Hematopoietic multipotent progenitor cell treated with erythropoietin and hydrocortisone succinate and interleukin-3 and kit ligand, for 17 days (in vitro differentiated cells): ENCODE measurements around the gene KY.

Experiments used
- DNase-seq: peaks from one replicate; pipeline ENCODE4 v3.0.0-alpha.2; 2015; ENCODE audit warnings: low spot score

Gene KY

DNA sequence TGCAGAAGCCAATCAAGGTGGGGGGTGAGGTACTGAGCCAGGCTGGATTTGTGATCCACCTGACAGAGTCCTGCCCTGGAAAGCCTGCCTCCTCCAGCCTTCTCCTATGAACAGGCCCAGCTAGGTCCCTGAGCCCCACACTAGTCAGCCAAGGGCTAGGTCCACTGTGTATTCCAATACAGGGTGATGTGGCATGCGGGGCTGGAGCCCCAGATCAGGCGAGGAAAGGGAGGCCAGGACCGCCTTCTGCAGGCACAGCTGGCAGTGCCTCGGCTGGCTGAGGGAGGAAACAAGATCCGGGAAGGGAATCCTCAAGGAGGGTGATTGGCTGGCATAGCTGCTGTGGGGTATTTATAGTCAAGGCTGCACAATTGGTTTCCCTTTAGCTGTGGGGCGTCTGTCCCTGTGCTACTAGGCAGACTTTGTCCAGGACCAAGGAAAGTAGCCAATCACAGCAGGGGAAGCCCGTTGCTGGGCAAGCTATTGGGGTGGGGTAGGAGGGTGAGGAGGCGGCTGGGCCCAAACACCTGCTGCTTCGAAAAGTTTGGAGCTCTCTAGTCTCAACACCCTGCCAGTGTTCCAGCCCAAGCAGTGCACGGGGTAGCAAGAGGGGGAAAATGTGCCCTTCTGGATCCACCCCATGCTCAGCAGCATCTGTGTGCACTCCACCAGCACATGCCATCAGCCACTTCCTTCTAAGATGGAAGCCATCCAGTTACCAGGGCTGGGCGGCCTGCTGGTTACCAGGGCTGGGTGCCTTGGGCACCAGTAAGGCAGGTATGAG, 5.9 kb downstream of the KY start:
- no peak for DNase-seq

- DNase-seq = no peak
Observed at GRCh38 chr3:134643150-134643675, 7.6 kb downstream of the KY start.

GRCh38 chr3:134642445-134643149, 8.2 kb downstream of the KY start:
- no peak for DNase-seq

- no peak for DNase-seq
Observed at GRCh38 chr3:134641671-134642300, 9.0 kb downstream of the KY start.

GRCh38 chr3:134640872-134641470, 9.9 kb downstream of the KY start:
- DNase-seq = no peak

DNA sequence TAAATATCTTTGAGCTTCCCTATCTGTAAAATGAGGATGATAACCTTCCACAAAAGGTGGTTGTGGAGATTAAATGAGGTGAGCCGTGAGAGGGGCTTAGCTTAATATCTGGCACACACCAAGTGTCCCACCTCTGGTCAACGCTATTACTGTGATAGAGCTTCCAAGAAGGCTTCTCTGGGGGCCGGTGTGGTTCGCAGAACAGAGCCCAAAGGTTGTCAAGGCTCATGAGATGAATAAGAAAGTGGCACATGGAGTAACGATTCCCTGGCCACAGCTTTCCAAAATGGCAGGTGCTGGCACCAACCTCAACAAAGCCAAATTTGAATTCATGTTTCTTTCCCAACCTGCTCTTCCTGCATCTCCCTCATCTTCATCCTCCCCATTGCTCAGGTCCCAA, 10.4 kb downstream of the KY start:
- DNase-seq = no peak

GRCh38 chr3:134638385-134639030, 12.3 kb downstream of the KY start:
- no peak for DNase-seq

- DNase-seq = no peak
Observed at GRCh38 chr3:134636406-134636805, 14.4 kb downstream of the KY start.

DNA sequence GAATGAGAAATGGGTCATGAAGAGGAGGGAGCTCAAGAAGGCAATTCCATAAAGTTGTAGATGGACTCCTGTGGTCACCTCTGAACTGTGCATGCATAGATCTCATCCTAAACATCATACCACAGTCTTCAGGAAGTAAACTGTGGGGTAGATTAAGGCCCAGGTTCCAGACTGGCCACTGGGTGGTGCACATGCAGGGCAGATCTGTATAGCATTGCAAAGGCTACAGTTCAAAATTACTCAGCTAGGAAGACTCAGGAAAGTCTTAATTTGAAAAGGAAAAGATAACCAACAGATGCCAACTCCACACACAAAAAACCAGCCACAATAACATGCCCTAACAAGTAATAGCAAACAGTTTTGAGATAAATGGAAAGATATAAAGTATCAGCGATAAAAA, 20.3 kb downstream of the KY start:
- no peak for DNase-seq

DNA sequence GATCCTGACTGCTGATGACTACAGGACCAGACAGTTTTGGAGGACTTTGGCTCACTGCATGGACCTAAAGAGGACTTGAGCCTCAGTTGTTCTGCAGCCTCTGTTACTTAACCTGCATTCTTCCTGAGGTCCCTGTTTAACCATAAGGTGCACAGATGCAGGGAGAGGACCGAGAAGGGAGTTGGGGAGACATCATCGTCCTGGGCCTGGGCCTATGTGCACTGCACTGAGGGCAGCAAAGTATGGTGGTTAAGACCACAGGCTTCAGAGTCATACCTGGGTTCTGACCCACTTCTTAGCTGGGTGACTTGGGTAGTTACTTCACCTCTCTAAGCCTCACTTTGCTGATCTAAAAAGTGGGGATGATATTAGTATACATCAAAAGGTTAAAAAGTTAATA, 21.9 kb downstream of the KY start:
- no peak for DNase-seq

DNA sequence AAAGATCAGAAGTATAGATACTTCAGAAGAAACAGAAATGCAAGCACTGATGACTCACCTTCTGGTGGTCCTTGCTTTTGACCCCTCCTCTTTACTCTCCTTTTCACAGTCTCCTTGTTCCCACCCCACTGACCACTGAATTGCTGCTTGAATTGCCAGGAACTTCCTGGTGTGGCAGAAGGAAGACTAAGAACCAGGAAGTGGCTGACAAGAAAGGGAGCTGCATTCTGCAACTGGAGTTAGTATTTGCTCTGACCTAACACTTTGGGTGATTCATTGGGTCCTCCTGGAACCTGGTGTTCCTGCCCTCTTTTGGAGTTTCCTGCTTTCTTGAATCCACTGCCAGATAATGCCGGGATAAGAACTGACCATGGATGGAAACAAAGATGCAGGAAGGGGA, 23.0 kb downstream of the KY start:
- no peak for DNase-seq

- no peak for DNase-seq
Observed at GRCh38 chr3:134625885-134626741, 24.7 kb downstream of the KY start.

GRCh38 chr3:134625462-134625861, 25.4 kb downstream of the KY start:
- DNase-seq = no peak

- DNase-seq = no peak
Observed at GRCh38 chr3:134624537-134625287, 26.1 kb downstream of the KY start.

- no peak for DNase-seq
Observed at GRCh38 chr3:134623615-134624245, 27.1 kb downstream of the KY start.

DNA sequence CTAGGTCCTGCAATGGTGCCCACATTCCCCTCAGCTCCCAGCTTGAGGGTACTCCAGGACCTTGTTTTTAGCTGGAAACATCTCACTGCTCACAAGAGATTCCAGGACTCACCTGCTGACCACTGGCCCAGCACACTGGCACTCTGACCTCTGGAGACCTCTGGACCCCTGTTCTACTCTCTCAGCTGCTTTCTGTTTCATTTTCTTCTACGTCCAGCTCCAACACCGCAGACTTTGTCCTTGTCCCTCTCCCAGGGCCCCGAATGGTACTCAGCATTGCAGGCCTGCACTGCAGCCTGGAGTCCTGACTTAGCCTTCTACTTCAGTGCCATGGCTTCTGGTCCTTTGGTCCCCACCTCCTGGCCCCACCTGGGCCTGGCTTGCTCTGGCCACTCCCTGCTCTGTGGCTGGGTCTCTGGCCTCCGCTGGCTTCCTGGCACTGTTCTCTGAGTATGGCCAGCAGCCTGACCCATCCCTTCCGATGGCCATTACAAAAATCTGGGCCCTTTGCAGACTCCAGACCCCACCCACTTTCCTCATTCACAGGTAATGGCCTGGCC, 27.9 kb downstream of the KY start:
- DNase-seq = no peak

- DNase-seq = no peak
Observed at GRCh38 chr3:134621854-134622253, 29.0 kb downstream of the KY start.

- DNase-seq = no peak
Observed at GRCh38 chr3:134620476-134621115, 30.2 kb downstream of the KY start.

DNA sequence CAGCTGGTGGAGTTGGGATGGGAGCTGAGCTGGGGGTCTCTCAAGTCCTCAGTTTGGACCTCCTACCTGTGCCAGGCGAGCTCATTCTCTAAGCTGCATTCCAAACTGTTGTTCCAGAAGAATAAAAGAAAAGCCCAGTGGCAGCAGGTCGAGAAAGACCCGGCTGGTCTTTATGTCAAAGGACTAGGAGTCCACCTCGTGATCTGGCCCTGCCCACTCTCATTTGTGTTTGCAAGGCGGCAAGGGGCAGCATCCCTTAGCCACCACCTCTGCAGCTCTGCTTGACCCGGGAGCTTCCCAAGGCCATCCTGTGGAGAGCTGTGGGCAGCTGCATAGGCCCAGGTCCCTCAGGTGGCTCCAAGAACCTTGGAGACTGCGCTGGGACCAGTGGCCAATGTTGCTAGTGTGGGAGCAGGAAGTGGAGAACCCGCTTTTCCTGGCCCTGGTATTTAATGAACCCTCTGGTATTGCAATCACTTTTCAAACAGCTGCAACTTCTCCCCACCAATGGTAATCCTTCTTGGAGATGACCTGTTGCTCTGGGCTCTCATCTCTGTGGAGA, 30.9 kb downstream of the KY start:
- no peak for DNase-seq
